Heart left ventricle (tissue), 16 donors: ENCODE data around the gene KIF5C. TPM values are rescaled to one million over a fixed set of nuclear protein-coding genes. Genes with fewer than 3 reads are reported as not detected.
"Not testable (repeated sequence)": the region's sequence is repeated elsewhere in the genome, so short reads cannot be mapped to it uniquely, and the experiment has no call there.

Experiments
- ATAC-seq, 4 donors: fragments of 200-7000 bp; cut with Tn5 transposase; one replicate each; pipeline ENCODE4 v1.9.1; 2020 to 2022; ENCODE audit warnings: moderate library complexity in 4 of 4, mild to moderate bottlenecking in 3 of 4, moderate number of reproducible peaks in 1 of 4
- DNase-seq, 5 donors: peaks; one replicate each; pipeline ENCODE4 v3.0.0-alpha.2; 2020
- H3K27ac ChIP-seq, 12 donors: fragments of 200-600 bp; sonication (generic) in 4 of 12; one replicate each; pipeline versions ENCODE4 v1.5.0 to v1.8.0; 2016 to 2022; ENCODE audit warnings: mild to moderate bottlenecking in 2 of 12
- H3K27me3 ChIP-seq, 9 donors: fragments of 200-600 bp; sonication (generic) in 2 of 9; one replicate each; pipeline versions ENCODE4 v1.5.1 to v1.8.0; 2016 to 2022; ENCODE audit warnings: mild to moderate bottlenecking in 3 of 9
- H3K36me3 ChIP-seq, 9 donors: fragments of 200-600 bp; sonication (generic) in 2 of 9; one replicate each; pipeline versions ENCODE4 v1.5.0 to v1.8.0; 2018 to 2022; ENCODE audit warnings: mild to moderate bottlenecking in 2 of 9
- H3K4me1 ChIP-seq, 12 donors: fragments of 200-600 bp; sonication (generic) in 4 of 12; one replicate each; pipeline versions ENCODE4 v1.5.0 to v1.8.0; 2016 to 2022; ENCODE audit warnings: mild to moderate bottlenecking in 3 of 12
- H3K4me3 ChIP-seq, 12 donors: fragments of 200-600 bp; sonication (generic) in 4 of 12; one replicate each; pipeline versions ENCODE4 v1.5.0 to v1.8.0; 2017 to 2022; ENCODE audit warnings: mild to moderate bottlenecking in 9 of 12, moderate library complexity in 4 of 12
- H3K9me3 ChIP-seq, 12 donors: fragments of 200-600 bp; sonication (generic) in 4 of 12; one replicate each; pipeline versions ENCODE4 v1.5.0 to v1.8.0; 2016 to 2022; ENCODE audit warnings: mild to moderate bottlenecking in 1 of 12
- CTCF ChIP-seq, 12 donors: fragments of 200-600 bp; sonication (generic) in 4 of 12; IDR thresholded peaks; one replicate each; pipeline versions ENCODE4 v1.5.0 to v1.8.0; 2018 to 2022; ENCODE audit warnings: antibody characterized with exemption in 12 of 12, mild to moderate bottlenecking in 5 of 12
- POLR2A ChIP-seq, 2 donors: fragments of 450-650 bp; IDR thresholded peaks; one replicate each; pipeline ENCODE4 v1.6.1; 2017; ENCODE audit warnings: antibody characterized with exemption in 2 of 2, mild to moderate bottlenecking in 2 of 2, moderate library complexity in 2 of 2
- WGBS, 4 donors: extraction: QIAGEN DNeasy Blood & Tissue Kit in 2 of 4; methylation state at CpG; one replicate each; pipeline versions ENCODE4 v1.1.5 to v1.1.7; 2013 to 2018; 5-methylcytosine and 5-hydroxymethylcytosine counted together
- intact Hi-C, 10 donors: fragments of 100-400 bp; cut with DNase I; formaldehyde crosslinking; loops; one replicate each; pipeline versions ENCODE4 v1.11.1 to v1.14.2; 2022
- polyA plus RNA-seq, 2 donors: library from polyadenylated mRNA; stranded (reverse); fragments of 200-250 nt; gene quantifications; one replicate each; pipeline ENCODE4 v1.2.3, GENCODE V29; 2013
- total RNA-seq, 9 donors: library from RNA; depleted of rRNA in 2 of 9; stranded (reverse); fragments of >200 nt in 2 of 9; fragmentation: NEBNext Ultra II Directional in 3 of 9; extraction: Animal tissue kit (Norgen Biotek cat#: 25700) in 3 of 9; gene quantifications; one replicate each; pipeline versions ENCODE4 v1.1.0 to v1.2.4, GENCODE V29; 2016 to 2023
- donor health status: ischemic (EF 13 %, LVEDD 7.1; RV severe dilation, severe dysfunction).
- donor health status: healthy with polysubstance abuse.
- donor health status: DM: no; HTN: yes; CAD: no.
- donor health status: DM: no; HTN: no; CAD: no.
- donor health status: ischemic (EF 25% LVEDD 6.9; RV normal size, moderate dysfunction).
- donor health status: ischemic (EF 25% LVEDD 5.7; RV mildly dilated, moderate dysfunction).
- donor health status: healthy.
- donor health status: DM: yes; HTN: yes; CAD: no.
- donor health status: ischemic (EF 35%, LVEDD 5.7; RV mildly dilated, moderate dysfunction).
- donor health status: nonischemic (EF 11% LVEDD 7.7; RV severe dilation, severe dysfunction).
- donor health status: DM: yes; HTN: yes; CAD: no.
- donor health status: PGD.
- donor health status: ischemic (EF 29% LVEDD 5.4; RV normal size, mild dysfunction).
- donor health status: nonischemic (EF 23%, LVEDD 6.1; RV moderate dilation, normal function).

KIF5C gene
- total and polyA plus RNA-seq, 11 donors: 0.22 to 1.4 (median 0.48) TPM

DNA sequence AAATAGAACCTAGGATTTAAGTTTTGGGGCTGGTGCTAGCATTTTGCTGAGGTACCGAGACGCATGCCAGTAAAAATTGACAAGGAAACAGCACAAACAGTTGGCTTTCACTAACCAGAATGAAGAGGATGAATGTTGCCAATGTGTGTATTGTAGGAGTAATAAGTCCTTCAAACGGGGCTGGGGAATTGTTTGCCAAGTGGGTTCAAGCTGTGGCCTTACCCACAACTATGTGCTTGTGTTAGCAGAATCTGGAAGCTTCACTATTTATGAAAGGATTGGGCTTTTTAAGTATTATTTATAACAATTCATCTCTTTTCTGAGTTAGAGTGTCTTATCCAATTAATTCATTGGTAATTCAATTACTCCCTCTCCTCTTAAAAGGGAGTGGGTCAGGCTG lies 15.0 kb upstream of the KIF5C start:
- 66 to 84% (median 79%) methylated on average over 3 of the region's 3 CpGs for WGBS, 4 donors
- H3K27me3 ChIP-seq: peaks cover 0 to 5% (median 0%) of the 10 kb centered on the region in 9 donors
- no peaks in the 10 kb centered on the region for H3K9me3 ChIP-seq
- no peak overlapping the region for H3K4me3 ChIP-seq
- DNase-seq: no peak
- intact Hi-C loops: no loop called here
- H3K27ac ChIP-seq: no peak overlapping the region
- ATAC-seq: no peak
- H3K4me1 ChIP-seq: no peaks in the 10 kb centered on the region
- H3K36me3 ChIP-seq: no peaks in the 10 kb centered on the region
- no peak for TF ChIP-seq POLR2A (IDR thresholded peaks at IDR 0.05)
- TF ChIP-seq CTCF (IDR thresholded peaks at IDR 0.05): no peak

- 79 to 83% (median 83%) methylated on average over 5 of the region's 5 CpGs for WGBS, 4 donors
- no peak for ATAC-seq
These were observed 13.7 kb upstream of the KIF5C start for GRCh38 chr2:148861367-148861766.

DNA sequence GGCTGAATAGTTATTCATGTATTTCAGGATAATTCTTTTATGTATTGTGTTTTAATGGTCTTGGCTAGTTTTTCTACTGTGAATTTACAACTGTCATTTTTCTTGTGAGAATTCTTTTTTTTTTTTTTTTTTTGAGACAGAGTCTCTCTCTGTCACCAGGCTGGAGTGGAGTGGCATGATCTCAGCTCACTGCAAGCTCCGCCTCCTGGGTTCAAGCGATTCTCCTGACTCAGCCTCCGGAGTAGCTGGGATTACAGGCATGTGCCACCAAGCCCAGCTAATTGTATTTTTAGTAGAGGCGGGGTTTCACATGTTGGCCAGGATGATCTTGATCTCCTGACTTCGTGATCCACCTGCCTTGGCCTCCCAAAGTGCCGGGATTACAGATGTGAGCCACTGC lies 12.5 kb upstream of the KIF5C start:
- H3K27ac ChIP-seq: not testable (repeated sequence)

More at GRCh38 chr2:148861367-148861766, 13.7 kb upstream of the KIF5C start:
- Histone ChIP-seq H3K27me3 (peaks cover 0 to 3% (median 0%) of the 10 kb centered on the region in 9 donors), H3K27ac (no peak overlapping the region), H3K4me1 (no peaks in the 10 kb centered on the region), H3K4me3 (no peak overlapping the region), H3K9me3 (no peaks in the 10 kb centered on the region), H3K36me3 (no peaks in the 10 kb centered on the region)
- TF ChIP-seq POLR2A (IDR thresholded peaks at IDR 0.05) (no peak), CTCF (IDR thresholded peaks at IDR 0.05) (no peak)
- intact Hi-C loops: no loop called here
- DNase-seq: no peak

GRCh38 chr2:148865512-148865911 lies 9.5 kb upstream of the KIF5C start:
- DNase-seq (no peak), ATAC-seq (no peak)
- intact Hi-C loops: no loop called here
- H3K4me3 ChIP-seq: no peak overlapping the region
- H3K9me3 ChIP-seq: no peaks in the 10 kb centered on the region
- 73 to 78% (median 77%) methylated on average over 5 of the region's 5 CpGs for WGBS, 4 donors
- no peaks in the 10 kb centered on the region for H3K36me3 ChIP-seq
- TF ChIP-seq POLR2A (IDR thresholded peaks at IDR 0.05) (no peak), CTCF (IDR thresholded peaks at IDR 0.05) (no peak)
- no peak overlapping the region for H3K27ac ChIP-seq
- H3K4me1 ChIP-seq: no peaks in the 10 kb centered on the region
- H3K27me3 ChIP-seq: peaks cover 0 to 23% (median 6%) of the 10 kb centered on the region in 9 donors

More for the DNA sequence above, 12.5 kb upstream of the KIF5C start:
- ATAC-seq, intact Hi-C loops, H3K36me3 ChIP-seq, DNase-seq, H3K4me1 ChIP-seq, H3K27me3 ChIP-seq, H3K4me3 ChIP-seq, H3K9me3 ChIP-seq: not testable (repeated sequence)
- 89 to 91% (median 90%) methylated on average over 6 of the region's 6 CpGs for WGBS, 4 donors

GRCh38 chr2:148866091-148866490 lies 8.9 kb upstream of the KIF5C start:
- Histone ChIP-seq H3K4me3 (no peak overlapping the region), H3K27ac (no peak overlapping the region), H3K36me3 (no peaks in the 10 kb centered on the region), H3K27me3 (peaks cover 0 to 28% (median 6%) of the 10 kb centered on the region in 9 donors), H3K9me3 (no peaks in the 10 kb centered on the region), H3K4me1 (no peaks in the 10 kb centered on the region)
- TF ChIP-seq CTCF (IDR thresholded peaks at IDR 0.05): no peak
- intact Hi-C loops: no loop called here
- ATAC-seq (no peak), DNase-seq (no peak)
- 63 to 72% (median 69%) methylated on average over 4 of the region's 4 CpGs for WGBS, 4 donors
